Vagina (tissue), 2 donors: Measurements from ENCODE around the gene ZAP70.

Experiments
- POLR2A ChIP-seq, 2 donors: fragments of 450-650 bp; IDR thresholded peaks; one replicate each; pipeline ENCODE4 v1.6.1; 2017; ENCODE audit warnings: antibody characterized with exemption in 2 of 2, mild to moderate bottlenecking in 2 of 2, moderate library complexity in 2 of 2
- POLR2AphosphoS5 ChIP-seq, 2 donors: sonication (generic); formaldehyde crosslinking; IDR thresholded peaks; one replicate each; pipeline ENCODE4 v1.9.0; 2017; ENCODE audit warnings: antibody characterized with exemption in 2 of 2, mild to moderate bottlenecking in 2 of 2, low read depth in 1 of 2; ENCODE audit not compliant: insufficient read depth in 1 of 2
- TF ChIP-seq, protein P1 (sequence below), 3 experiments: fragments of 450-650 bp in 2 of 3; fragments of 200-600 bp in 1 of 3; sonication (generic) in 1 of 3; IDR thresholded peaks; one replicate each; pipeline ENCODE4 v1.5.1; 2017 to 2019; ENCODE audit warnings: antibody characterized with exemption in 3 of 3, mild to moderate bottlenecking in 2 of 3, moderate library complexity in 2 of 3

DNA sequence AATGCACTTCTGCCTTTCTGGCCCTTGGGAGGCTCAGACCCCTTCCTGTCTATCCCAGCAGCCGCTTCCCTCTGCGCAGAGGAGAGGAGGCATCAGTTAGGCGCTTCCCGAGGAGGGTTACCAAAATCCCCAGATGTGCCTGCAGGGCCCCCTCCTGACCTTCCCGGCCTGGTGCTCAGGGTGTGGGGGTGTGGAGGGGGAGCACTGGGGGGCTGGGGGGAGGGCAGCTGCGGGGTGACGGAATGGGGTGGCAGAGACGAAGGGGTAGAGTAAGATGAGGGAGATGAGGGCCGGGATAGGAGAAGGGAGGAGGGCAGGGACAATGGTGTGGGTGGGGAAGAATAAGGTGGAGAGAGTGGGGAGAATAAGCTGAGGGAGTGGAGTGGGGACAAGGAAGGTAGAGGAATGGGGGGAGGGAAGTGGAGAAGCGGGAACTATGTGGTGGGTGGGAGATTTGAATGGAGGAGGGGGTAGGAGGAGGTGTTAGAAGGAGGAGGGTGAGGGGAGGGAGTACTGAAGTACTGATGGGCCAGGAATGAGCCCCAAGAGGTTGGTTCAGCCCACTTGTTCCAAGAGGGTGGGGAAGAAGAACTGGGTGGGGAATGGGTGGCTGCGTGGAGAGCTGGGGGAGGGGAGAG is 6.5 kb upstream of the ZAP70 start:
- TF ChIP-seq, protein P1, sequence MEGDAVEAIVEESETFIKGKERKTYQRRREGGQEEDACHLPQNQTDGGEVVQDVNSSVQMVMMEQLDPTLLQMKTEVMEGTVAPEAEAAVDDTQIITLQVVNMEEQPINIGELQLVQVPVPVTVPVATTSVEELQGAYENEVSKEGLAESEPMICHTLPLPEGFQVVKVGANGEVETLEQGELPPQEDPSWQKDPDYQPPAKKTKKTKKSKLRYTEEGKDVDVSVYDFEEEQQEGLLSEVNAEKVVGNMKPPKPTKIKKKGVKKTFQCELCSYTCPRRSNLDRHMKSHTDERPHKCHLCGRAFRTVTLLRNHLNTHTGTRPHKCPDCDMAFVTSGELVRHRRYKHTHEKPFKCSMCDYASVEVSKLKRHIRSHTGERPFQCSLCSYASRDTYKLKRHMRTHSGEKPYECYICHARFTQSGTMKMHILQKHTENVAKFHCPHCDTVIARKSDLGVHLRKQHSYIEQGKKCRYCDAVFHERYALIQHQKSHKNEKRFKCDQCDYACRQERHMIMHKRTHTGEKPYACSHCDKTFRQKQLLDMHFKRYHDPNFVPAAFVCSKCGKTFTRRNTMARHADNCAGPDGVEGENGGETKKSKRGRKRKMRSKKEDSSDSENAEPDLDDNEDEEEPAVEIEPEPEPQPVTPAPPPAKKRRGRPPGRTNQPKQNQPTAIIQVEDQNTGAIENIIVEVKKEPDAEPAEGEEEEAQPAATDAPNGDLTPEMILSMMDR (IDR thresholded peaks at IDR 0.05), result no peak
- TF ChIP-seq POLR2A (IDR thresholded peaks at IDR 0.05) (no peak), POLR2AphosphoS5 (IDR thresholded peaks at IDR 0.05; ENCODE audit: insufficient read depth in 1 of 2, low read depth in 1 of 2) (no peak)
